GM23338 (cell line): ENCODE measurements around the gene CLDN19. TPM values are rescaled to one million over a fixed set of nuclear protein-coding genes. Genes with fewer than 3 reads are reported as not detected.

Source experiments
- ATAC-seq: fragments of 200-7000 bp; cut with Tn5 transposase; 3 replicates; pipeline ENCODE4 v1.9.1; 2020
- DNase-seq: peaks from one replicate; pipeline ENCODE4 v3.0.0-alpha.2; 2015; ENCODE audit warnings: low spot score
- H2AFZ ChIP-seq: fragments of 200-600 bp; sonication (generic); 2 replicates; pipeline ENCODE4 v1.8.0; 2016; ENCODE audit warnings: antibody characterized with exemption, mild to moderate bottlenecking, moderate library complexity
- H3F3A ChIP-seq: fragments of 200-600 bp; sonication (generic); replicated peaks from 2 replicates; pipeline ENCODE4 v1.8.0; 2017; ENCODE audit warnings: antibody characterized with exemption, mixed run types, low read depth
- H3K27ac ChIP-seq: fragments of 200-600 bp; sonication (generic); 2 replicates; pipeline ENCODE4 v1.6.1; 2016; ENCODE audit warnings: low read depth
- H3K27me3 ChIP-seq: fragments of 200-600 bp; sonication (generic); 2 replicates; pipeline ENCODE4 v1.8.0; 2016; ENCODE audit warnings: mild to moderate bottlenecking, mixed run types, moderate library complexity; ENCODE audit not compliant: insufficient read depth
- H3K36me3 ChIP-seq: fragments of 200-600 bp; sonication (generic); 2 replicates; pipeline ENCODE4 v1.8.0; 2016; ENCODE audit warnings: mild to moderate bottlenecking; ENCODE audit not compliant: insufficient read depth
- H3K4me1 ChIP-seq: fragments of 200-600 bp; sonication (generic); 2 replicates; pipeline ENCODE4 v1.8.0; 2016; ENCODE audit warnings: mild to moderate bottlenecking, moderate library complexity; ENCODE audit not compliant: insufficient read depth
- H3K4me2 ChIP-seq: fragments of 200-600 bp; sonication (generic); 2 replicates; pipeline ENCODE4 v1.7.1; 2017; ENCODE audit warnings: mixed run types
- H3K4me3 ChIP-seq: fragments of 200-600 bp; sonication (generic); 2 replicates; pipeline ENCODE4 v1.6.1; 2016; ENCODE audit warnings: mixed run types
- H3K79me2 ChIP-seq: fragments of 200-600 bp; sonication (generic); replicated peaks from 2 replicates; pipeline ENCODE4 v1.8.0; 2017; ENCODE audit warnings: mild to moderate bottlenecking; ENCODE audit not compliant: insufficient read depth
- H3K9me2 ChIP-seq: fragments of 200-600 bp; sonication (generic); 2 replicates; pipeline ENCODE4 v1.8.0; 2017; ENCODE audit not compliant: insufficient read depth
- H4K20me1 ChIP-seq: fragments of 200-600 bp; sonication (generic); replicated peaks from 2 replicates; pipeline ENCODE4 v1.8.0; 2017; ENCODE audit warnings: mild to moderate bottlenecking; ENCODE audit not compliant: insufficient read depth
- H3K27ac Mint-ChIP-seq: 2 replicates; pipeline ENCODE4 v1.8.0; 2020; ENCODE audit warnings: inconsistent platforms, mild to moderate bottlenecking, moderate library complexity, mixed read lengths
- H3K27me3 Mint-ChIP-seq: 3 replicates; pipeline ENCODE4 v1.8.0; 2022; ENCODE audit warnings: low read depth, mild to moderate bottlenecking, moderate library complexity, mixed read lengths, inconsistent platforms; ENCODE audit not compliant: insufficient read depth, poor library complexity
- H3K36me3 Mint-ChIP-seq: 3 replicates; pipeline ENCODE4 v1.8.0; 2021; ENCODE audit warnings: low read depth, mild to moderate bottlenecking, inconsistent platforms, moderate library complexity, mixed read lengths
- H3K4me1 Mint-ChIP-seq: 3 replicates; pipeline ENCODE4 v1.8.0; 2020; ENCODE audit warnings: mild to moderate bottlenecking, inconsistent platforms, mixed read lengths
- H3K4me3 Mint-ChIP-seq: 3 replicates; pipeline ENCODE4 v1.8.0; 2021; ENCODE audit warnings: moderate library complexity, mild to moderate bottlenecking, inconsistent platforms, mixed read lengths
- H3K9me3 Mint-ChIP-seq: 3 replicates; pipeline ENCODE4 v1.8.0; 2020; ENCODE audit warnings: moderate library complexity, mild to moderate bottlenecking, inconsistent platforms, mixed read lengths
- CREB1 ChIP-seq: fragments of 250-450 bp; sonication (Bioruptor Pico); IDR thresholded peaks from 2 replicates; pipeline ENCODE4 v1.5.0; 2020; ENCODE audit warnings: low read depth, mild to moderate bottlenecking, moderate library complexity
- EZH2 ChIP-seq: fragments of 200-600 bp; sonication (generic); IDR thresholded peaks from one replicate; pipeline ENCODE4 v1.8.0; 2017; ENCODE audit warnings: antibody characterized with exemption, mild to moderate bottlenecking, low read depth; ENCODE audit not compliant: unreplicated experiment
- EZH2phosphoT487 ChIP-seq: fragments of 200-600 bp; sonication (generic); IDR thresholded peaks from one replicate; pipeline ENCODE4 v1.8.1; 2018; ENCODE audit warnings: antibody characterized with exemption; ENCODE audit not compliant: unreplicated experiment
- JUNB ChIP-seq: IDR thresholded peaks from one replicate; pipeline ENCODE4 v1.6.1; 2016; ENCODE audit warnings: antibody characterized with exemption; ENCODE audit not compliant: unreplicated experiment
- NANOG ChIP-seq: IDR thresholded peaks from 2 replicates; pipeline ENCODE4 v1.6.1; 2016; ENCODE audit warnings: antibody characterized with exemption, borderline replicate concordance
- POLR2AphosphoS5 ChIP-seq: IDR thresholded peaks from 2 replicates; pipeline ENCODE4 v1.6.1; 2016; ENCODE audit warnings: antibody characterized with exemption, low read depth
- STAT1 ChIP-seq: IDR thresholded peaks from one replicate; pipeline ENCODE4 v1.6.1; 2016; ENCODE audit warnings: antibody characterized with exemption; ENCODE audit not compliant: unreplicated experiment
- ZNF114 ChIP-seq: fragments of 250-450 bp; sonication (Bioruptor Pico); IDR thresholded peaks from 2 replicates; pipeline ENCODE4 v1.5.0; 2020; ENCODE audit warnings: mild to moderate bottlenecking, moderate library complexity
- ZNF331 ChIP-seq: fragments of 250-450 bp; sonication (Bioruptor Pico); IDR thresholded peaks from 2 replicates; pipeline ENCODE4 v1.5.0; 2020; ENCODE audit warnings: low read depth, mild to moderate bottlenecking, moderate library complexity
- polyA plus RNA-seq: library from polyadenylated mRNA; unstranded; fragments of >200 nt; fragmentation: Nextera tagmentation; extraction: Ambion mirVana; gene quantifications from 2 replicates; pipeline ENCODE4 v1.2.1, GENCODE V29; 2016
- total RNA-seq: library from RNA; depleted of rRNA; stranded (reverse); fragments of >200 nt; shearing (Covaris generic); gene quantifications from 2 replicates; pipeline ENCODE4 v1.2.3, GENCODE V29; 2014
- TF ChIP-seq, protein P1 (sequence below), 2 experiments: fragments of 200-600 bp in 1 of 2; sonication (generic) in 1 of 2; conservative IDR thresholded peaks; 2 replicates each; pipeline versions ENCODE4 v1.5.1 to v1.6.1; 2016 to 2017; ENCODE audit warnings: antibody characterized with exemption in 2 of 2, low read depth in 2 of 2, mild to moderate bottlenecking in 2 of 2, moderate library complexity in 1 of 2

The CLDN19 gene
- total and polyA plus RNA-seq, 2 experiments from 2014 or later, result 2.6 to 12.8 TPM

DNA sequence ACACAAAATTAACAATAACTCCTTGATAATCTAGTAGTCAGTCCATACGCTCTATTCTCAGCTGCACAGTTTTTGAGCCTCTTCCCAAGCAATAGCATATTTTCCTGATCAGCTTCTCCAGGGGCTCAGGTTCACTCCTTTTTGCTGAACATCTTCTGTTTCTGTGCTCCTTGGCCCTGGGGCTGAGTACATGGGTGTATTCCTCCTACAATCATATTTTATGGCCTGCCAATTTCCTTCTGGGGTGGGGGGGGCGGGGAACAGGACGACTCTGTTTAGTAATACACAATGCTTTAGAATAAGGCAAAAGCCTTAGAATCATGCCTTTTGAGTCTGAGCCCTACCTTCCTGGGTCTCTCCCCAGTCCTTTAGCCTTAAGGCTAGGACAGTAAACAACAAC is 8.5 kb downstream of the CLDN19 start:
- H3K27me3 ChIP-seq, result no peaks in the 10 kb centered on the region
- DNase-seq, result no peak
- H4K20me1 ChIP-seq, result no peaks in the 10 kb centered on the region
- no peaks in the 10 kb centered on the region for H3K79me2 ChIP-seq
- TF ChIP-seq NANOG (no peak), ZNF114 (CRISPR knock-in tag) (no peak), EZH2 (no peak), POLR2AphosphoS5 (no peak), JUNB (no peak), EZH2phosphoT487 (no peak), STAT1 (no peak)
- TF ChIP-seq, protein P1, sequence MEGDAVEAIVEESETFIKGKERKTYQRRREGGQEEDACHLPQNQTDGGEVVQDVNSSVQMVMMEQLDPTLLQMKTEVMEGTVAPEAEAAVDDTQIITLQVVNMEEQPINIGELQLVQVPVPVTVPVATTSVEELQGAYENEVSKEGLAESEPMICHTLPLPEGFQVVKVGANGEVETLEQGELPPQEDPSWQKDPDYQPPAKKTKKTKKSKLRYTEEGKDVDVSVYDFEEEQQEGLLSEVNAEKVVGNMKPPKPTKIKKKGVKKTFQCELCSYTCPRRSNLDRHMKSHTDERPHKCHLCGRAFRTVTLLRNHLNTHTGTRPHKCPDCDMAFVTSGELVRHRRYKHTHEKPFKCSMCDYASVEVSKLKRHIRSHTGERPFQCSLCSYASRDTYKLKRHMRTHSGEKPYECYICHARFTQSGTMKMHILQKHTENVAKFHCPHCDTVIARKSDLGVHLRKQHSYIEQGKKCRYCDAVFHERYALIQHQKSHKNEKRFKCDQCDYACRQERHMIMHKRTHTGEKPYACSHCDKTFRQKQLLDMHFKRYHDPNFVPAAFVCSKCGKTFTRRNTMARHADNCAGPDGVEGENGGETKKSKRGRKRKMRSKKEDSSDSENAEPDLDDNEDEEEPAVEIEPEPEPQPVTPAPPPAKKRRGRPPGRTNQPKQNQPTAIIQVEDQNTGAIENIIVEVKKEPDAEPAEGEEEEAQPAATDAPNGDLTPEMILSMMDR (conservative IDR thresholded peaks at IDR 0.05; ENCODE audit: low read depth in 2 of 2), result no peak
- H2AFZ ChIP-seq, result no peak overlapping the region
- no peaks in the 10 kb centered on the region for H3K4me1 ChIP-seq
- ATAC-seq, result no peak
- Mint-ChIP-seq H3K27ac (no peak overlapping the region), H3K27me3 (peaks cover 4% of the 10 kb centered on the region), H3K4me1 (peaks cover 12% of the 10 kb centered on the region), H3K4me3 (no peak overlapping the region), H3K9me3 (no peaks in the 10 kb centered on the region), H3K36me3 (no peaks in the 10 kb centered on the region; the same call in 2 of the 3 replicates)
- no peaks in the 10 kb centered on the region for H3K36me3 ChIP-seq
- no peaks in the 10 kb centered on the region for H3F3A ChIP-seq
- no peak overlapping the region for H3K4me2 ChIP-seq
- H3K9me2 ChIP-seq, result no peaks in the 10 kb centered on the region
- H3K4me3 ChIP-seq, result no peak overlapping the region
- H3K27ac ChIP-seq, result no peak overlapping the region

DNA sequence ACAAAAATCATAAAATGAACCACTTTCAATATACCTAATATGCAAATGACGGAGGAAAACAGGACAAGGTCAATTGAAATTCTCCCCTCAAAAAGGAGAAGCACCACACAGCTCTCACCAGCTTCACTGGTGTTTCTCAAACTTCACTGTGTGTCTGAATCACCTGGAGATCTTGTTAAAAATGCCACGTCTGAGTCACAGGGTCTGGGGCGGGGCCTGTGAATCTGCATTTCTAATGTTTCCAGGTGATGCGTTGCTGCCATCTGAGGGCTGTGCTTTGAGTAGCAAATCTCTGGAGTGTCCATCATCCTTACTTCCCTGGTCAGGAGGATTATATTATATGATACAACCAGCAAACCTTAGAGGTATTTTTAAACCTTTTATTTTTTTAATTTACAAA is 9.0 kb downstream of the CLDN19 start:
- Histone ChIP-seq H3F3A (no peaks in the 10 kb centered on the region), H3K27me3 (no peaks in the 10 kb centered on the region), H3K4me2 (no peak overlapping the region), H4K20me1 (no peaks in the 10 kb centered on the region), H3K27ac (no peak overlapping the region), H3K79me2 (no peaks in the 10 kb centered on the region), H3K4me3 (no peak overlapping the region), H2AFZ (no peak overlapping the region), H3K36me3 (no peaks in the 10 kb centered on the region), H3K9me2 (no peaks in the 10 kb centered on the region), H3K4me1 (no peaks in the 10 kb centered on the region)
- Mint-ChIP-seq H3K4me1 (peaks cover 12% of the 10 kb centered on the region), H3K9me3 (no peaks in the 10 kb centered on the region), H3K4me3 (no peak overlapping the region), H3K27me3 (peaks cover 2% of the 10 kb centered on the region), H3K27ac (peak overlapping the region; percentile 50; the same call in 1 of the 2 replicates), H3K36me3 (no peaks in the 10 kb centered on the region)
- ATAC-seq, result no peak; the same call in 2 of the 3 replicates
- TF ChIP-seq ZNF331 (CRISPR knock-in tag), result no peak
- 0 out of 2 replicates have a peak, but pooled peaks have one; percentile 11 for TF ChIP-seq CREB1 (CRISPR knock-in tag)
- TF ChIP-seq, protein P1 (conservative IDR thresholded peaks at IDR 0.05; ENCODE audit: low read depth in 2 of 2), result peak; percentile 47 to 74
- DNase-seq, result peak; percentile 61
